HCT116 (cell line): ENCODE data around the gene CAPZB. TPM values are rescaled to one million over a fixed set of nuclear protein-coding genes. Genes with fewer than 3 reads are reported as not detected.

ENCODE experiments used
- ATAC-seq: fragments of 200-7000 bp; cut with Tn5 transposase; 2 replicates; pipeline ENCODE4 v1.9.1; 2020; ENCODE audit warnings: mild to moderate bottlenecking, moderate library complexity
- BruUV-seq: library from RNA; stranded (reverse); fragments of 400-500 nt; replicated peaks from 2 replicates; lab custom pipeline; 2021; lab: Mats Ljungman, UMichigan
- CTCF ChIA-PET: fragments of 300-600 bp; sonication (Branson Sonifier 250); formaldehyde crosslinking; loops from one replicate; lab custom pipeline; 2021; ENCODE audit warnings: antibody characterized with exemption; lab: Charles Lee
- POLR2A ChIA-PET: fragments of 300-600, 350-600 bp; sonication (Branson Sonifier 250); formaldehyde crosslinking; loops from one replicate; lab custom pipeline; 2021; ENCODE audit warnings: antibody characterized with exemption; lab: Charles Lee
- RAD21 ChIA-PET, 2 experiments: fragments of 300-600 bp; sonication (Branson Sonifier 250); formaldehyde crosslinking; loops; one replicate each; lab custom pipeline; 2023; ENCODE audit warnings: low total read pairs in 2 of 2; ENCODE audit not compliant: uncharacterized antibody in 2 of 2, unreplicated experiment in 2 of 2, low non-redundant PET in 1 of 2; lab: Charles Lee
- DNase-seq: peaks from one replicate; pipeline ENCODE4 v3.0.0-alpha.2; 2010; ENCODE audit warnings: low read depth, low spot score
- H2AFZ ChIP-seq: fragments of 200-600 bp; shearing (Covaris generic), sonication (generic); 2 replicates; pipeline ENCODE4 v1.6.1; 2017; ENCODE audit warnings: low read depth, mixed run types, mixed read lengths, antibody characterized with exemption, low read length; ENCODE audit not compliant: poor library complexity, severe bottlenecking
- H3K27ac ChIP-seq: 2 replicates; pipeline ENCODE4 v1.5.1; 2012; ENCODE audit warnings: low read depth, low read length
- H3K27me3 ChIP-seq: fragments of 200-600 bp; sonication (generic); 2 replicates; pipeline ENCODE4 v1.6.1; 2016; ENCODE audit warnings: mixed run types, low read length, mixed read lengths; ENCODE audit not compliant: insufficient read depth
- H3K36me3 ChIP-seq, 2 experiments: fragments of 200-500 bp in 1 of 2; fragments of 200-600 bp in 1 of 2; sonication (Bioruptor generic) in 1 of 2; sonication (generic) in 1 of 2; 2 replicates each; pipeline versions ENCODE4 v1.5.1 to v1.6.1; 2014 to 2016; ENCODE audit warnings: low read length in 2 of 2, inconsistent platforms in 1 of 2, mixed read lengths in 1 of 2, mixed run types in 1 of 2; ENCODE audit not compliant: insufficient read depth in 2 of 2, control insufficient read depth in 1 of 2
- H3K4me1 ChIP-seq, 2 experiments: fragments of 200-600 bp in 1 of 2; sonication (generic) in 1 of 2; 2 replicates each; pipeline versions ENCODE4 v1.5.1 to v1.6.1; 2012 to 2017; ENCODE audit warnings: low read length in 2 of 2, inconsistent platforms in 1 of 2, mild to moderate bottlenecking in 1 of 2, mixed read lengths in 1 of 2, mixed run types in 1 of 2, moderate library complexity in 1 of 2; ENCODE audit not compliant: insufficient read depth in 2 of 2, control insufficient read depth in 1 of 2
- H3K4me2 ChIP-seq: fragments of 200-600 bp; sonication (generic); 2 replicates; pipeline ENCODE4 v1.6.1; 2017; ENCODE audit warnings: mixed run types, low read length, mixed read lengths
- H3K4me3 ChIP-seq, 2 experiments: fragments of 200-600 bp in 1 of 2; sonication (generic) in 1 of 2; replicated peaks in 1 of 2; 2 replicates each; pipeline ENCODE4 v1.5.1; 2011 to 2016; ENCODE audit warnings: low read length in 2 of 2, control low read depth in 1 of 2, low read depth in 1 of 2, mild to moderate bottlenecking in 1 of 2, mixed read lengths in 1 of 2, mixed run types in 1 of 2
- H3K79me2 ChIP-seq: fragments of 200-600 bp; sonication (generic); 2 replicates; pipeline ENCODE4 v1.6.1; 2017; ENCODE audit warnings: mild to moderate bottlenecking, mixed run types, low read length, moderate library complexity, mixed read lengths; ENCODE audit not compliant: insufficient read depth
- H3K9ac ChIP-seq: fragments of 200-600 bp; sonication (generic); 2 replicates; pipeline ENCODE4 v1.6.1; 2016; ENCODE audit warnings: low read length, mixed read lengths
- H3K9me2 ChIP-seq: fragments of 200-600 bp; sonication (generic), shearing (Covaris generic); 2 replicates; pipeline ENCODE4 v1.6.1; 2017; ENCODE audit warnings: mixed run types, mild to moderate bottlenecking, moderate library complexity; ENCODE audit not compliant: insufficient read depth
- H3K9me3 ChIP-seq, 2 experiments: fragments of 200-500 bp in 1 of 2; fragments of 200-600 bp in 1 of 2; sonication (Bioruptor generic) in 1 of 2; sonication (generic) in 1 of 2; 2 replicates each; pipeline ENCODE4 v1.6.1; 2014 to 2017; ENCODE audit warnings: low read length in 2 of 2, mixed read lengths in 2 of 2, inconsistent platforms in 1 of 2, low read depth in 1 of 2, mild to moderate bottlenecking in 1 of 2, mixed run types in 1 of 2, moderate library complexity in 1 of 2; ENCODE audit not compliant: control insufficient read depth in 1 of 2, insufficient read depth in 1 of 2
- H4K20me1 ChIP-seq: fragments of 200-600 bp; sonication (generic), shearing (Covaris generic); 2 replicates; pipeline ENCODE4 v1.6.1; 2017; ENCODE audit warnings: mixed run types, mild to moderate bottlenecking, moderate library complexity; ENCODE audit not compliant: insufficient read depth
- CEBPB ChIP-seq: IDR thresholded peaks from 2 replicates; pipeline ENCODE4 v1.6.1; 2012; ENCODE audit warnings: low read depth
- EGR1 ChIP-seq: IDR thresholded peaks from 2 replicates; pipeline ENCODE4 v1.6.1; 2012; ENCODE audit warnings: low read depth
- ELF1 ChIP-seq: IDR thresholded peaks from 2 replicates; pipeline ENCODE4 v1.6.1; 2012; ENCODE audit warnings: low read depth, borderline replicate concordance
- FOSL1 ChIP-seq: IDR thresholded peaks from 2 replicates; pipeline ENCODE4 v1.6.1; 2012; ENCODE audit warnings: low read depth
- MAX ChIP-seq: IDR thresholded peaks from 2 replicates; pipeline ENCODE4 v1.6.1; 2012
- POLR2A ChIP-seq: IDR thresholded peaks from 2 replicates; pipeline ENCODE4 v1.7.0; 2011; ENCODE audit warnings: borderline replicate concordance; ENCODE audit not compliant: insufficient read depth, insufficient read length; ENCODE audit errors: extremely low read depth
- RAD21 ChIP-seq: IDR thresholded peaks from 2 replicates; pipeline ENCODE4 v1.6.1; 2012; ENCODE audit warnings: low read depth, mild to moderate bottlenecking
- REST ChIP-seq: IDR thresholded peaks from 2 replicates; pipeline ENCODE4 v1.6.1; 2012; ENCODE audit warnings: low read depth
- TCF7L2 ChIP-seq: IDR thresholded peaks from 2 replicates; pipeline ENCODE4 v1.7.0; 2011; ENCODE audit warnings: borderline replicate concordance, inconsistent platforms; ENCODE audit not compliant: insufficient read depth, insufficient read length; ENCODE audit errors: extremely low read depth
- ZFX ChIP-seq: fragments of 450-650 bp; IDR thresholded peaks from 2 replicates; pipeline ENCODE4 v1.6.1; 2017
- ZNF274 ChIP-seq: fragments of 200-500 bp; sonication (Bioruptor generic); IDR thresholded peaks from 2 replicates; pipeline ENCODE4 v1.6.1; 2014; ENCODE audit warnings: mild to moderate bottlenecking, low read depth, low read length, inconsistent platforms
- intact Hi-C: fragments of 100-400 bp; cut with micrococcal nuclease; formaldehyde crosslinking; loops from 2 replicates; pipeline ENCODE4 v1.10.0; 2022
- total RNA-seq: library from RNA; stranded (reverse); gene quantifications from one replicate; pipeline ENCODE4 v1.2.1, GENCODE V29; 2021; ENCODE audit not compliant: unreplicated experiment

The CAPZB gene
- total RNA-seq, 1 experiment from 2014 or later: 203 TPM

GRCh38 chr1:19505693-19506457 lies 20.5 kb upstream of the CAPZB start (continued):
- no peak for TF ChIP-seq TCF7L2
- TF ChIP-seq MAX: no peak
- TF ChIP-seq EGR1: no peak
- TF ChIP-seq REST: no peak

- TF ChIP-seq REST: no peak
- TF ChIP-seq POLR2A: no peak
- TF ChIP-seq CEBPB: no peak
- TF ChIP-seq ELF1: no peak
- TF ChIP-seq FOSL1: no peak
- TF ChIP-seq ZFX: no peak
- no peak for TF ChIP-seq ZNF274
- TF ChIP-seq RAD21: no peak
- no peak for TF ChIP-seq EGR1
- TF ChIP-seq, all 23 proteins: peak for 0
- H3K4me1 ChIP-seq: no peaks in the 10 kb centered on the region; a peak in 1 of 4 replicates
- ChIA-PET RAD21 (no interaction called here), CTCF (no interaction called here), POLR2A (no interaction called here)
- no peak for DNase-seq
- H2AFZ ChIP-seq: no peak overlapping the region
- no peak overlapping the region for H3K9ac ChIP-seq
- no peaks in the 10 kb centered on the region for H3K36me3 ChIP-seq
- ATAC-seq: no peak
- no peaks in the 10 kb centered on the region for H3K27me3 ChIP-seq
- H3K27ac ChIP-seq: no peak overlapping the region
- no peaks in the 10 kb centered on the region for H4K20me1 ChIP-seq
- intact Hi-C loops: no loop called here
- no peaks in the 10 kb centered on the region for H3K9me2 ChIP-seq
- H3K4me2 ChIP-seq: no peak overlapping the region
- H3K4me3 ChIP-seq: no peak overlapping the region
- no peaks in the 10 kb centered on the region for H3K9me3 ChIP-seq
- H3K79me2 ChIP-seq: no peaks in the 10 kb centered on the region
- no TSS peak for BruUV-seq
These were observed 19.7 kb upstream of the CAPZB start for GRCh38 chr1:19504796-19505692.
